GM10266 (cell line): Measurements from ENCODE around the gene TMED3.
A peak's percentile ranks its signal among the peaks of the same experiment; 100 is the strongest.

Experiments used
- DNase-seq: peaks from one replicate; pipeline ENCODE4 v3.0.0; 2012; ENCODE audit errors: extremely low spot score
- CTCF ChIP-seq: IDR thresholded peaks from 2 replicates; pipeline ENCODE4 v1.5.1; 2012; ENCODE audit warnings: mild to moderate bottlenecking, low read depth; ENCODE audit not compliant: control insufficient read depth, insufficient read depth; ENCODE audit errors: missing control alignments

TMED3 gene

GRCh38 chr15:79290642-79291275 lies 20.2 kb upstream of the TMED3 start:
- no peak for DNase-seq
- TF ChIP-seq CTCF: no peak

GRCh38 chr15:79292011-79292410 lies 18.9 kb upstream of the TMED3 start:
- no peak for DNase-seq
- no peak for TF ChIP-seq CTCF

GRCh38 chr15:79294075-79294474 lies 16.8 kb upstream of the TMED3 start:
- no peak for TF ChIP-seq CTCF

GRCh38 chr15:79296583-79296982 lies 14.3 kb upstream of the TMED3 start:
- DNase-seq: no peak
- TF ChIP-seq CTCF: peak; percentile 35

More at GRCh38 chr15:79294075-79294474, 16.8 kb upstream of the TMED3 start:
- DNase-seq: no peak

- no peak for TF ChIP-seq CTCF
- DNase-seq: no peak
Observed at GRCh38 chr15:79299126-79299840, 11.6 kb upstream of the TMED3 start.

GRCh38 chr15:79299841-79300235 lies 11.1 kb upstream of the TMED3 start:
- TF ChIP-seq CTCF: no peak
- no peak for DNase-seq

GRCh38 chr15:79307251-79307650 lies 3.7 kb upstream of the TMED3 start:
- no peak for TF ChIP-seq CTCF

More at GRCh38 chr15:79307251-79307650, 3.7 kb upstream of the TMED3 start:
- no peak for DNase-seq
